Measurements from ENCODE around the gene GPR55.

GPR55 gene

DNA sequence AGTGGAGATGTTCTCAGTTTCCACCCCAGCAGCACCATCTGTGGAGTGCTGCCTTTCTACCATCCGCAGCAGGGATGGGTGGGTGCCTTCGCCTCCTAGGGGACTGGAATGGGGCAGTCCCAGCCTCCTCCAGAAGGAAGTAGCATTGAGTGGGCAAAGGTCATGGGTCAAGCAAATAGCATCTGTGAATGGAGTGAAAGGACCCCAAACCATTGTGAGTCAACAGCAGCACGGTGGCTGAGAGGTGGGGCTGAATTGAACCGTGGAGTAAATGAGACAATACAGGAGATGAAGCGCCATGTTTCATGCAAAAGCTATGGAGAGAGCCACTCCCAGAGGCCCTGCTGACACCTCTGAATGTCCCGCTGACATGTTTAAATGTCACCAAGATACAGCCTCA, 9.7 kb downstream of the GPR55 start:
- CTCF ChIA-PET = no interaction called here
- H3K27ac ChIP-seq (ENCODE audit: extremely low read depth, low read depth, low read length) = no peak overlapping the region
- POLR2A ChIA-PET = no interaction called here
- no peaks in the 10 kb centered on the region for H3K9me3 ChIP-seq (ENCODE audit: control insufficient read depth, insufficient read depth, low read depth, low read length)
- TF ChIP-seq ZSCAN23 (tag by site-specific recombination; IDR thresholded peaks at IDR 0.05) (no peak), MYNN (tag by site-specific recombination; IDR thresholded peaks at IDR 0.05; ENCODE audit: borderline replicate concordance) (no peak), ZNF366 (tag by site-specific recombination; conservative IDR thresholded peaks at IDR 0.05) (no peak), ZNF654 (tag by site-specific recombination; IDR thresholded peaks at IDR 0.05; ENCODE audit: low read depth) (no peak), ZNF223 (tag by site-specific recombination; IDR thresholded peaks at IDR 0.05) (no peak), ZNF747 (tag by site-specific recombination; IDR thresholded peaks at IDR 0.05) (no peak), HOXA7 (CRISPR knock-in tag; IDR thresholded peaks at IDR 0.05; ENCODE audit: borderline replicate concordance) (no peak), ZNF248 (tag by site-specific recombination; IDR thresholded peaks at IDR 0.05) (no peak), ZFP37 (tag by site-specific recombination; IDR thresholded peaks at IDR 0.05) (no peak), ZNF37A (tag by site-specific recombination; IDR thresholded peaks at IDR 0.05) (no peak)
- TF ChIP-seq, protein P1, sequence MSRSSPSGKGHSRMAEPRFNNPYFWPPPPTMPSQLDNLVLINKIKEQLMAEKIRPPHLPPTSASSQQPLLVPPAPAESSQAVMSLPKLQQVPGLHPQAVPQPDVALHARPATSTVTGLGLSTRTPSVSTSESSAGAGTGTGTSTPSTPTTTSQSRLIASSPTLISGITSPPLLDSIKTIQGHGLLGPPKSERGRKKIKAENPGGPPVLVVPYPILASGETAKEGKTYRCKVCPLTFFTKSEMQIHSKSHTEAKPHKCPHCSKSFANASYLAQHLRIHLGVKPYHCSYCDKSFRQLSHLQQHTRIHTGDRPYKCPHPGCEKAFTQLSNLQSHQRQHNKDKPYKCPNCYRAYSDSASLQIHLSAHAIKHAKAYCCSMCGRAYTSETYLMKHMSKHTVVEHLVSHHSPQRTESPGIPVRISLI (tag by site-specific recombination; IDR thresholded peaks at IDR 0.05) = no peak
- TF ChIP-seq, protein P2, sequence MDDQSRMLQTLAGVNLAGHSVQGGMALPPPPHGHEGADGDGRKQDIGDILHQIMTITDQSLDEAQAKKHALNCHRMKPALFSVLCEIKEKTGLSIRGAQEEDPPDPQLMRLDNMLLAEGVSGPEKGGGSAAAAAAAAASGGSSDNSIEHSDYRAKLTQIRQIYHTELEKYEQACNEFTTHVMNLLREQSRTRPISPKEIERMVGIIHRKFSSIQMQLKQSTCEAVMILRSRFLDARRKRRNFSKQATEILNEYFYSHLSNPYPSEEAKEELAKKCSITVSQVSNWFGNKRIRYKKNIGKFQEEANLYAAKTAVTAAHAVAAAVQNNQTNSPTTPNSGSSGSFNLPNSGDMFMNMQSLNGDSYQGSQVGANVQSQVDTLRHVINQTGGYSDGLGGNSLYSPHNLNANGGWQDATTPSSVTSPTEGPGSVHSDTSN (CRISPR knock-in tag; IDR thresholded peaks at IDR 0.05) = no peak
- H3K36me3 ChIP-seq (ENCODE audit: control insufficient read depth in 2 of 2, insufficient read depth in 1 of 2, low read length in 2 of 2) = no peaks in the 10 kb centered on the region
- no peaks in the 10 kb centered on the region for H3K4me1 ChIP-seq (ENCODE audit: control insufficient read depth, insufficient read depth, low read length)
- H3K4me3 ChIP-seq (ENCODE audit: low read depth, low read length) = no peak overlapping the region

GRCh38 chr2:230914886-230915285, 10.2 kb downstream of the GPR55 start:
- Histone ChIP-seq H3K4me1 (ENCODE audit: control insufficient read depth, insufficient read depth, low read length) (no peaks in the 10 kb centered on the region), H3K9me3 (ENCODE audit: control insufficient read depth, insufficient read depth, low read depth, low read length) (no peaks in the 10 kb centered on the region), H3K27ac (ENCODE audit: extremely low read depth, low read depth, low read length) (no peak overlapping the region), H3K4me3 (ENCODE audit: low read depth, low read length) (no peak overlapping the region), H3K36me3 (ENCODE audit: control insufficient read depth in 2 of 2, insufficient read depth in 1 of 2, low read length in 2 of 2) (no peaks in the 10 kb centered on the region)
- CTCF ChIA-PET = no interaction called here
- POLR2A ChIA-PET = no interaction called here
- TF ChIP-seq ZNF423 (tag by site-specific recombination; IDR thresholded peaks at IDR 0.05) (no peak), MEIS1 (CRISPR knock-in tag; IDR thresholded peaks at IDR 0.05; ENCODE audit: borderline replicate concordance) (no peak), BCL11B (tag by site-specific recombination; IDR thresholded peaks at IDR 0.05; ENCODE audit: low read depth) (no peak), ZNF132 (tag by site-specific recombination; IDR thresholded peaks at IDR 0.05; ENCODE audit: borderline replicate concordance) (no peak), ZNF239 (tag by site-specific recombination; IDR thresholded peaks at IDR 0.05) (no peak), ZNF768 (tag by site-specific recombination; IDR thresholded peaks at IDR 0.05) (no peak), ZNF175 (tag by site-specific recombination; IDR thresholded peaks at IDR 0.05) (no peak), ZBTB20 (tag by site-specific recombination; IDR thresholded peaks at IDR 0.05) (no peak), ZNF510 (tag by site-specific recombination; IDR thresholded peaks at IDR 0.05; ENCODE audit: insufficient replicate concordance) (no peak), ZBTB17 (tag by site-specific recombination; IDR thresholded peaks at IDR 0.05) (no peak), ZNF211 (tag by site-specific recombination; IDR thresholded peaks at IDR 0.05; ENCODE audit: low read depth) (no peak), ZNF692 (tag by site-specific recombination; IDR thresholded peaks at IDR 0.05) (no peak)
